Lower lobe of right lung (tissue), 2 donors: ENCODE measurements around the gene MAMDC2. TPM values are rescaled to one million over a fixed set of nuclear protein-coding genes. Genes with fewer than 3 reads are reported as not detected.

Source experiments
- ATAC-seq, 2 donors: fragments of 200-7000 bp; cut with Tn5 transposase; one replicate each; pipeline ENCODE4 v1.9.1; 2020 to 2022; ENCODE audit warnings: mild to moderate bottlenecking in 2 of 2, moderate library complexity in 2 of 2
- DNase-seq: peaks from one replicate; pipeline ENCODE4 v3.0.0-alpha.2; 2020
- H3K27ac ChIP-seq: fragments of 200-600 bp; one replicate; pipeline ENCODE4 v1.8.0; 2022
- H3K27me3 ChIP-seq: fragments of 200-600 bp; one replicate; pipeline ENCODE4 v1.8.0; 2022; ENCODE audit warnings: low read depth
- H3K36me3 ChIP-seq: fragments of 200-600 bp; one replicate; pipeline ENCODE4 v1.8.0; 2022; ENCODE audit warnings: mild to moderate bottlenecking
- H3K4me1 ChIP-seq: fragments of 200-600 bp; one replicate; pipeline ENCODE4 v1.8.0; 2022
- H3K4me3 ChIP-seq: fragments of 200-600 bp; one replicate; pipeline ENCODE4 v1.8.0; 2022; ENCODE audit warnings: mild to moderate bottlenecking
- H3K9me3 ChIP-seq: fragments of 200-600 bp; one replicate; pipeline ENCODE4 v1.8.0; 2022
- intact Hi-C: fragments of 100-400 bp; cut with DNase I; formaldehyde crosslinking; loops from one replicate; pipeline ENCODE4 v1.11.0; 2022
- total RNA-seq: library from RNA; stranded (reverse); fragmentation: NEBNext Ultra II Directional; extraction: Animal tissue kit (Norgen Biotek cat#: 25700); gene quantifications from one replicate; pipeline ENCODE4 v1.2.1, GENCODE V29; 2021
- TF ChIP-seq, protein P1 (sequence below): fragments of 200-600 bp; IDR thresholded peaks from one replicate; pipeline ENCODE4 v1.8.0; 2022; ENCODE audit warnings: antibody characterized with exemption, mild to moderate bottlenecking
- donor health status: DM: no; HTN: yes; CAD: no; lungs with severe emphysema.

MAMDC2 gene
- total RNA-seq, 1 donor from 2014 or later, result 35.1 TPM

DNA sequence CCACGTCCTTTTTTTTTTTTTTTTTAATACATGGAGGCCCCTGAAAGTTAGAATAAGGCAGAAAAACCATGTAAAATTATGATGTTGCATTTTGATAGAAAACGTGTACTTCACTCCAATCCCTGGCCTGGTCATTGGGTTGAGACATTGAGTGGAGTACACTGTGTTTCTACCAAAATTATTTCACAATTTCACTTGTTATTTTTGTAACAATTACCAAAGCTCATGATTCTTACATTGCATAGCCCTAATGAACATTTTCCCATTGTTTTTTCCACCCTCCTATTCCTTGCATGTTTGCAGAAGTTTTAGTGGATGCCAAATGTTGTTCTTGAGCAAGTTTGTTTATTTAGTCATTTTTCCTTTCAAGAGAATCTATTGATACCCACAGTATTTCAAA lies 21.9 kb downstream of the MAMDC2 start:
- H3K9me3 ChIP-seq, result no peaks in the 10 kb centered on the region
- H3K36me3 ChIP-seq, result no peaks in the 10 kb centered on the region
- H3K4me3 ChIP-seq, result no peak overlapping the region
- TF ChIP-seq, protein P1, sequence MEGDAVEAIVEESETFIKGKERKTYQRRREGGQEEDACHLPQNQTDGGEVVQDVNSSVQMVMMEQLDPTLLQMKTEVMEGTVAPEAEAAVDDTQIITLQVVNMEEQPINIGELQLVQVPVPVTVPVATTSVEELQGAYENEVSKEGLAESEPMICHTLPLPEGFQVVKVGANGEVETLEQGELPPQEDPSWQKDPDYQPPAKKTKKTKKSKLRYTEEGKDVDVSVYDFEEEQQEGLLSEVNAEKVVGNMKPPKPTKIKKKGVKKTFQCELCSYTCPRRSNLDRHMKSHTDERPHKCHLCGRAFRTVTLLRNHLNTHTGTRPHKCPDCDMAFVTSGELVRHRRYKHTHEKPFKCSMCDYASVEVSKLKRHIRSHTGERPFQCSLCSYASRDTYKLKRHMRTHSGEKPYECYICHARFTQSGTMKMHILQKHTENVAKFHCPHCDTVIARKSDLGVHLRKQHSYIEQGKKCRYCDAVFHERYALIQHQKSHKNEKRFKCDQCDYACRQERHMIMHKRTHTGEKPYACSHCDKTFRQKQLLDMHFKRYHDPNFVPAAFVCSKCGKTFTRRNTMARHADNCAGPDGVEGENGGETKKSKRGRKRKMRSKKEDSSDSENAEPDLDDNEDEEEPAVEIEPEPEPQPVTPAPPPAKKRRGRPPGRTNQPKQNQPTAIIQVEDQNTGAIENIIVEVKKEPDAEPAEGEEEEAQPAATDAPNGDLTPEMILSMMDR, result no peak
- H3K27ac ChIP-seq, result no peak overlapping the region
- H3K4me1 ChIP-seq, result peaks cover 15% of the 10 kb centered on the region
- intact Hi-C loops, result no loop called here
- no peaks in the 10 kb centered on the region for H3K27me3 ChIP-seq
- DNase-seq, result no peak
- ATAC-seq, result peak in 1 of 2 donors; percentile 50

- Histone ChIP-seq H3K4me3 (no peak overlapping the region), H3K27ac (no peak overlapping the region), H3K4me1 (peaks cover 15% of the 10 kb centered on the region), H3K36me3 (no peaks in the 10 kb centered on the region), H3K9me3 (no peaks in the 10 kb centered on the region), H3K27me3 (no peaks in the 10 kb centered on the region)
- ATAC-seq (no peak), DNase-seq (no peak)
- intact Hi-C loops, result no loop called here
- TF ChIP-seq, protein P1, result no peak
Measured at GRCh38 chr9:70066418-70066817, 22.8 kb downstream of the MAMDC2 start.

- Histone ChIP-seq H3K27me3 (no peaks in the 10 kb centered on the region), H3K27ac (no peak overlapping the region), H3K4me3 (no peak overlapping the region), H3K4me1 (peaks cover 15% of the 10 kb centered on the region), H3K9me3 (no peaks in the 10 kb centered on the region), H3K36me3 (no peaks in the 10 kb centered on the region)
- intact Hi-C loops, result no loop called here
- ATAC-seq (no peak), DNase-seq (no peak)
- TF ChIP-seq, protein P1, result no peak
Measured at GRCh38 chr9:70066874-70067273, 23.2 kb downstream of the MAMDC2 start.

DNA sequence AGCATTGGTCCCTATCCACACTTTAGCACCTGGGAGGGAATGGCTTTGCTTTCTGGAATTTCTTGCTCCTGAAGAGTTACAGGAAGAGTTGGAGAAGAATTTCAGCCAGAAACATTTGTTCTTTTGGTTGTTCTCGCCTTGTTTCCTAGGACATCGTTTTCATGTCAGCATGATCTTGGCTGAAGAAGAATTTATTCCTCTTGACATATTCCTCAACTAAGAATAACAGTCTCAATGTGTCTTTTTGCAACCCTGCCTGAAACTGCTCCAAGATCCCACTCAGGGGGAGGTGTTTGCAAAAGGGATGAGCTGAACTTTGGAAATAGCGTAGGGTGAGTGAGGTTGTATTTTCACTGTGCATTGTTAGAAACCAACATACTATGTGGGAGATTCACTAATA lies 26.1 kb downstream of the MAMDC2 start:
- Histone ChIP-seq H3K27me3 (no peaks in the 10 kb centered on the region), H3K36me3 (no peaks in the 10 kb centered on the region), H3K4me1 (peaks cover 15% of the 10 kb centered on the region), H3K27ac (no peak overlapping the region), H3K9me3 (no peaks in the 10 kb centered on the region), H3K4me3 (no peak overlapping the region)
- TF ChIP-seq, protein P1, result no peak
- intact Hi-C loops, result no loop called here
- no peak for DNase-seq
- no peak for ATAC-seq

DNA sequence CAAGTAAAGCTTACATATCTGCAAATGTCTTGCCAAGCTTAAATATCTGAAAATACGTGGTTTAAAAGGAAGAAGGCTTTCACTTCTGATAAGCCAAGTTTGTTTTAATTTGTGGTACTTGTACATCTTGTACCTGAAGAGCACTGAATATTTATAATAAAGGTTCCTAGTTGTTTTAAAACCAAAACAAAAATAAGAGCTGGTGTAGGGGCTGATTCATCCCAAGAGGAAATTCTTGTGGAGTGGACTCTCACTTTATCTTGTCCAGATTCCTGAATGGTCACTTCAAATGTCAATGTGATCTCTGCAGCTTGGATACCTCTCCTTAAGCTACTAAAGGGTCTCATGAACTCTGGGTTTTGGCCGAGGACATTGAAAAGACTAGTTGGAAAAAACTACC lies 29.5 kb downstream of the MAMDC2 start:
- Histone ChIP-seq H3K27me3 (no peaks in the 10 kb centered on the region), H3K27ac (no peak overlapping the region), H3K4me3 (no peak overlapping the region), H3K4me1 (peaks cover 15% of the 10 kb centered on the region), H3K9me3 (no peaks in the 10 kb centered on the region), H3K36me3 (no peaks in the 10 kb centered on the region)
- TF ChIP-seq, protein P1, result no peak
- ATAC-seq (no peak), DNase-seq (no peak)
- intact Hi-C loops, result no loop called here

GRCh38 chr9:70073756-70074155 lies 30.1 kb downstream of the MAMDC2 start:
- intact Hi-C loops, result no loop called here
- Histone ChIP-seq H3K27ac (no peak overlapping the region), H3K4me3 (no peak overlapping the region), H3K36me3 (no peaks in the 10 kb centered on the region), H3K27me3 (no peaks in the 10 kb centered on the region), H3K4me1 (peaks cover 14% of the 10 kb centered on the region), H3K9me3 (no peaks in the 10 kb centered on the region)
- TF ChIP-seq, protein P1, result no peak
- no peak for ATAC-seq
- DNase-seq, result no peak
